Activated CD4-positive, alpha-beta memory T cell treated with anti-CD3 and anti-CD28 coated beads for 36 hours (primary cell): ENCODE results near the gene JADE3. TPM values are rescaled to one million over a fixed set of nuclear protein-coding genes. Genes with fewer than 3 reads are reported as not detected.

Source experiments
- CTCF ChIA-PET: fragments of 350-600 bp; sonication (Branson Sonifier 250); formaldehyde crosslinking; loops from one replicate; lab custom pipeline; 2021; ENCODE audit warnings: antibody characterized with exemption, inconsistent platforms; lab: Charles Lee
- POLR2A ChIA-PET: fragments of 350-600 bp; sonication (Branson Sonifier 250); formaldehyde crosslinking; loops from one replicate; lab custom pipeline; 2021; ENCODE audit warnings: antibody characterized with exemption; lab: Charles Lee
- DNase-seq: peaks from one replicate; pipeline ENCODE4 v3.0.0-alpha.2; 2020
- H3K27ac Mint-ChIP-seq: one replicate; pipeline ENCODE4 v1.8.0; 2021; ENCODE audit warnings: mixed read lengths
- H3K27me3 Mint-ChIP-seq: one replicate; pipeline ENCODE4 v1.8.0; 2021; ENCODE audit warnings: mixed read lengths
- H3K36me3 Mint-ChIP-seq: one replicate; pipeline ENCODE4 v1.8.0; 2021; ENCODE audit warnings: mixed read lengths
- H3K4me1 Mint-ChIP-seq: one replicate; pipeline ENCODE4 v1.8.0; 2021; ENCODE audit warnings: low read depth, mixed read lengths
- H3K4me3 Mint-ChIP-seq: one replicate; pipeline ENCODE4 v1.8.0; 2021; ENCODE audit warnings: mild to moderate bottlenecking, mixed read lengths
- H3K9me3 Mint-ChIP-seq: one replicate; pipeline ENCODE4 v1.8.0; 2021; ENCODE audit warnings: mixed read lengths
- intact Hi-C: fragments of 100-400 bp; cut with micrococcal nuclease; formaldehyde crosslinking; loops from one replicate; pipeline ENCODE4 v1.15.1; 2023
- total RNA-seq, 2 experiments: library from RNA; stranded (reverse); gene quantifications; one replicate each; pipeline ENCODE4 v1.2.3, GENCODE V29; 2021

JADE3 gene
- total RNA-seq, 2 experiments from 2014 or later: 1.4 to 1.5 TPM

GRCh38 chrX:47060708-47061107 is 148.5 kb downstream of the JADE3 start:
- Mint-ChIP-seq H3K27me3 (peaks cover 2% of the 10 kb centered on the region), H3K9me3 (no peaks in the 10 kb centered on the region), H3K27ac (no peak overlapping the region), H3K4me1 (no peaks in the 10 kb centered on the region), H3K4me3 (no peak overlapping the region), H3K36me3 (no peaks in the 10 kb centered on the region)
- intact Hi-C loops: no loop called here
- DNase-seq: no peak
- ChIA-PET POLR2A (no interaction called here), CTCF (no interaction called here)

GRCh38 chrX:47061238-47061919 is 149.2 kb downstream of the JADE3 start:
- ChIA-PET POLR2A (no interaction called here), CTCF (no interaction called here)
- intact Hi-C loops: no loop called here
- Mint-ChIP-seq H3K36me3 (no peaks in the 10 kb centered on the region), H3K9me3 (no peaks in the 10 kb centered on the region), H3K4me3 (no peak overlapping the region), H3K27ac (no peak overlapping the region), H3K4me1 (no peaks in the 10 kb centered on the region), H3K27me3 (peaks cover 2% of the 10 kb centered on the region)
- no peak for DNase-seq

GRCh38 chrX:47063179-47063578 is 151.0 kb downstream of the JADE3 start:
- Mint-ChIP-seq H3K4me3 (no peak overlapping the region), H3K4me1 (no peaks in the 10 kb centered on the region), H3K27me3 (peaks cover 2% of the 10 kb centered on the region), H3K9me3 (no peaks in the 10 kb centered on the region), H3K27ac (no peak overlapping the region), H3K36me3 (no peaks in the 10 kb centered on the region)
- CTCF ChIA-PET: no interaction called here
- DNase-seq: no peak
- POLR2A ChIA-PET: no interaction called here
- intact Hi-C loops: no loop called here

- Mint-ChIP-seq H3K36me3 (no peaks in the 10 kb centered on the region), H3K27me3 (no peaks in the 10 kb centered on the region), H3K27ac (no peak overlapping the region), H3K4me1 (no peaks in the 10 kb centered on the region), H3K4me3 (no peak overlapping the region), H3K9me3 (no peaks in the 10 kb centered on the region)
- intact Hi-C loops: no loop called here
- ChIA-PET CTCF (interaction anchor here (0.6 kb wide), 1 partner anchor 144 kb away, joined by 3 read pairs; no protein-coding TSS in a partner anchor), POLR2A (no interaction called here)
- DNase-seq: no peak
Observed at GRCh38 chrX:47068214-47068613, 156.0 kb downstream of the JADE3 start.

- Mint-ChIP-seq H3K36me3 (no peaks in the 10 kb centered on the region), H3K9me3 (no peaks in the 10 kb centered on the region), H3K4me1 (no peaks in the 10 kb centered on the region), H3K27me3 (no peaks in the 10 kb centered on the region), H3K4me3 (no peak overlapping the region), H3K27ac (no peak overlapping the region)
- DNase-seq: no peak
- intact Hi-C loops: no loop called here
- CTCF ChIA-PET: interaction anchor here (0.6 kb wide), 1 partner anchor 145 kb away, joined by 3 read pairs; no protein-coding TSS in a partner anchor
- POLR2A ChIA-PET: no interaction called here
Observed at GRCh38 chrX:47068720-47069119, 156.5 kb downstream of the JADE3 start.

- intact Hi-C loops: no loop called here
- H3K36me3 Mint-ChIP-seq: no peaks in the 10 kb centered on the region
- H3K4me3 Mint-ChIP-seq: no peak within 1 kb of the TSS
- H3K27ac Mint-ChIP-seq: no peak within 1 kb of the TSS
- ChIA-PET POLR2A (interaction anchor here (0.6 kb wide), 1 partner anchor 39 kb away, joined by 3 read pairs; no protein-coding TSS in a partner anchor), CTCF (interaction anchor here (0.7 kb wide), 1 partner anchor 283 kb away, joined by 3 read pairs; no protein-coding TSS in a partner anchor)
- H3K9me3 Mint-ChIP-seq: no peaks in the 10 kb centered on the region
- no peak for DNase-seq
- H3K27me3 Mint-ChIP-seq: no peaks in the 10 kb centered on the region
- no peaks in the 10 kb centered on the region for H3K4me1 Mint-ChIP-seq
Observed at GRCh38 chrX:47078129-47079043, 166.2 kb downstream of the JADE3 start, which contains the start of gene RGN. RGN (plus strand) TSS chrX:47078443; CDS start chrX:47081145, 2,702 bp downstream.

- intact Hi-C loops: no loop called here
- H3K4me1 Mint-ChIP-seq: no peaks in the 10 kb centered on the region
- POLR2A ChIA-PET: no interaction called here
- H3K27ac Mint-ChIP-seq: no peak overlapping the region
- no peaks in the 10 kb centered on the region for H3K9me3 Mint-ChIP-seq
- no peaks in the 10 kb centered on the region for H3K36me3 Mint-ChIP-seq
- no peak overlapping the region for H3K4me3 Mint-ChIP-seq
- CTCF ChIA-PET: no interaction called here
- DNase-seq: no peak
- H3K27me3 Mint-ChIP-seq: no peaks in the 10 kb centered on the region
Observed at GRCh38 chrX:47080215-47080914, 168.1 kb downstream of the JADE3 start.

- intact Hi-C loops: no loop called here
- Mint-ChIP-seq H3K9me3 (no peaks in the 10 kb centered on the region), H3K4me1 (no peaks in the 10 kb centered on the region), H3K36me3 (no peaks in the 10 kb centered on the region), H3K27ac (no peak overlapping the region), H3K27me3 (no peaks in the 10 kb centered on the region), H3K4me3 (no peak overlapping the region)
- DNase-seq: no peak
- POLR2A ChIA-PET: no interaction called here
- CTCF ChIA-PET: no interaction called here
Observed at GRCh38 chrX:47080915-47081236, 168.7 kb downstream of the JADE3 start.

GRCh38 chrX:47091149-47091775 is 179.0 kb downstream of the JADE3 start:
- no peaks in the 10 kb centered on the region for H3K9me3 Mint-ChIP-seq
- ChIA-PET POLR2A (interaction anchor here (0.6 kb wide), 1 partner anchor 47 kb away, joined by 3 read pairs; no protein-coding TSS in a partner anchor), CTCF (interaction anchor here (1.6 kb wide), 1 partner anchor 188 kb away, joined by 5 read pairs; no protein-coding TSS in a partner anchor)
- no peak overlapping the region for H3K4me3 Mint-ChIP-seq
- peaks cover 8% of the 10 kb centered on the region for H3K4me1 Mint-ChIP-seq
- no peaks in the 10 kb centered on the region for H3K36me3 Mint-ChIP-seq
- H3K27me3 Mint-ChIP-seq: no peaks in the 10 kb centered on the region
- H3K27ac Mint-ChIP-seq: no peak overlapping the region
- intact Hi-C loops: loop anchor here (5.0 kb wide), 1 partner anchor 59 kb away; no protein-coding TSS in a partner anchor
- DNase-seq: no peak

GRCh38 chrX:47093248-47093647 is 181.0 kb downstream of the JADE3 start:
- ChIA-PET POLR2A (no interaction called here), CTCF (interaction anchor here (0.7 to 1.7 kb wide), 7 partner anchors 43 to 428 kb away, joined by 3 to 14 read pairs (median 4); no protein-coding TSS in a partner anchor)
- H3K4me3 Mint-ChIP-seq: no peak overlapping the region
- H3K27ac Mint-ChIP-seq: no peak overlapping the region
- H3K36me3 Mint-ChIP-seq: no peaks in the 10 kb centered on the region
- H3K9me3 Mint-ChIP-seq: no peaks in the 10 kb centered on the region
- intact Hi-C loops: loop anchor here (1.0 to 5.0 kb wide), 3 partner anchors 61 to 334 kb away; partner anchors contain the start of gene SLC9A7
- H3K4me1 Mint-ChIP-seq: peaks cover 8% of the 10 kb centered on the region
- DNase-seq: no peak
- no peaks in the 10 kb centered on the region for H3K27me3 Mint-ChIP-seq

- Mint-ChIP-seq H3K36me3 (no peaks in the 10 kb centered on the region), H3K4me3 (no peak overlapping the region), H3K4me1 (peaks cover 8% of the 10 kb centered on the region), H3K27ac (no peak overlapping the region), H3K27me3 (no peaks in the 10 kb centered on the region), H3K9me3 (no peaks in the 10 kb centered on the region)
- ChIA-PET POLR2A (no interaction called here), CTCF (interaction anchor here (0.7 to 1.7 kb wide), 6 partner anchors 42 to 428 kb away, joined by 3 to 14 read pairs (median 4); no protein-coding TSS in a partner anchor)
- intact Hi-C loops: loop anchor here (1.0 to 5.0 kb wide), 3 partner anchors 62 to 335 kb away; partner anchors contain the start of gene SLC9A7
- no peak for DNase-seq
Observed at GRCh38 chrX:47093860-47094259, 181.6 kb downstream of the JADE3 start.
